ENCODE results near the gene MARF1.

GRCh38 chr16:15658556-15658955 lies 15.6 kb upstream of the MARF1 start:
- no peak for TF ChIP-seq POLR2AphosphoS5 (IDR thresholded peaks at IDR 0.05; ENCODE audit: low read depth, low read length)
- TF ChIP-seq CTCF (IDR thresholded peaks at IDR 0.05) = no peak
- no peak for TF ChIP-seq REST (IDR thresholded peaks at IDR 0.05; ENCODE audit: insufficient read depth in 1 of 2, low read depth in 2 of 2, low read length in 1 of 2)
- TF ChIP-seq TCF7L2 (IDR thresholded peaks at IDR 0.05; ENCODE audit: low read depth, low read length) = no peak
- no peak for TF ChIP-seq SIN3A (IDR thresholded peaks at IDR 0.05; ENCODE audit: borderline replicate concordance, insufficient read depth, low read depth, low read length)
